Fibroblast of lung (primary cell): ENCODE measurements around the gene SEMA3E. TPM values are rescaled to one million over a fixed set of nuclear protein-coding genes. Genes with fewer than 3 reads are reported as not detected.

Experiments
- DNase-seq, 2 donors: peaks; one replicate each; pipeline versions ENCODE4 v3.0.0 to v3.0.0-alpha.2; 2010; ENCODE audit warnings: low read depth in 2 of 2
- H2AFZ ChIP-seq: 2 replicates; pipeline ENCODE4 v1.5.1; 2012; ENCODE audit warnings: low read length, control low read depth, inconsistent platforms
- H3K27ac ChIP-seq: 2 replicates; pipeline ENCODE4 v1.5.1; 2011; ENCODE audit warnings: low read length, control low read depth; ENCODE audit not compliant: insufficient read depth
- H3K27me3 ChIP-seq: 2 replicates; pipeline ENCODE4 v1.5.1; 2011; ENCODE audit warnings: mild to moderate bottlenecking, low read length; ENCODE audit not compliant: control insufficient read depth, insufficient read depth
- H3K36me3 ChIP-seq: 2 replicates; pipeline ENCODE4 v1.5.1; 2011; ENCODE audit warnings: low read length; ENCODE audit not compliant: control insufficient read depth, insufficient read depth
- H3K4me1 ChIP-seq: 2 replicates; pipeline ENCODE4 v1.5.1; 2011; ENCODE audit warnings: low read length; ENCODE audit not compliant: control insufficient read depth, insufficient read depth; ENCODE audit errors: extremely low read depth
- H3K4me2 ChIP-seq: 2 replicates; pipeline ENCODE4 v1.5.1; 2011; ENCODE audit warnings: low read length, control low read depth; ENCODE audit not compliant: insufficient read depth; ENCODE audit errors: extremely low read depth
- H3K4me3 ChIP-seq, 4 experiments: fragments of 200-600 bp in 1 of 4; sonication (generic) in 1 of 4; replicated peaks in 1 of 4; 2 replicates each; pipeline ENCODE4 v1.5.1; 2011 to 2016; ENCODE audit warnings: low read length in 4 of 4, low read depth in 3 of 4, mild to moderate bottlenecking in 3 of 4, control low read depth in 2 of 4, inconsistent platforms in 1 of 4, mixed read lengths in 1 of 4; ENCODE audit not compliant: insufficient read depth in 1 of 4; ENCODE audit errors: control extremely low read depth in 1 of 4
- H3K79me2 ChIP-seq: 2 replicates; pipeline ENCODE4 v1.5.1; 2012; ENCODE audit warnings: mild to moderate bottlenecking, low read length, inconsistent platforms; ENCODE audit not compliant: control insufficient read depth, insufficient read depth
- H3K9ac ChIP-seq: 2 replicates; pipeline ENCODE4 v1.5.1; 2011; ENCODE audit warnings: mild to moderate bottlenecking, low read length, control low read depth; ENCODE audit not compliant: insufficient read depth
- H3K9me3 ChIP-seq: 2 replicates; pipeline ENCODE4 v1.5.1; 2012; ENCODE audit warnings: low read depth, low read length; ENCODE audit not compliant: control insufficient read depth, insufficient read depth
- H4K20me1 ChIP-seq: 2 replicates; pipeline ENCODE4 v1.5.1; 2011; ENCODE audit warnings: low read length; ENCODE audit not compliant: control insufficient read depth, insufficient read depth; ENCODE audit errors: extremely low read depth
- EZH2 ChIP-seq: IDR thresholded peaks from 2 replicates; pipeline ENCODE4 v1.5.1; 2012; ENCODE audit warnings: low read length, control low read depth, mild to moderate bottlenecking; ENCODE audit errors: missing control alignments
- polyA plus RNA-seq, 2 donors: library from polyadenylated mRNA; depleted of rRNA in 1 of 2; stranded (reverse) in 1 of 2; unstranded in 1 of 2; fragments of >200 nt; gene quantifications; 2 replicates each; pipeline ENCODE4 v1.2.1, GENCODE V29; 2011 to 2012; ENCODE audit warnings: missing spikeins in 1 of 2
- total RNA-seq: library from RNA; depleted of rRNA; stranded (reverse); fragments of >200 nt; gene quantifications from 2 replicates; pipeline ENCODE4 v1.2.1, GENCODE V29; 2014
- TF ChIP-seq, protein P1 (sequence below), 2 donors: IDR thresholded peaks in 1 of 2; conservative IDR thresholded peaks in 1 of 2; 1 replicate in 1 of 2; 2 replicates in 1 of 2; pipeline ENCODE4 v1.5.1; 2011 to 2012; ENCODE audit warnings: low read length in 2 of 2, control low read depth in 1 of 2, inconsistent platforms in 1 of 2, low read depth in 1 of 2, mild to moderate bottlenecking in 1 of 2

The SEMA3E gene
- total and polyA plus RNA-seq, 2 donors (not counting 1 experiment from before 2014, with no cell fraction given): 1.1 to 2.0 TPM

GRCh38 chr7:83426325-83426724 is 222.6 kb downstream of the SEMA3E start:
- Histone ChIP-seq H3K79me2 (no peaks in the 10 kb centered on the region), H3K27me3 (no peaks in the 10 kb centered on the region), H3K9me3 (no peaks in the 10 kb centered on the region), H3K9ac (no peak overlapping the region), H3K4me2 (no peak overlapping the region), H2AFZ (no peak overlapping the region), H3K36me3 (no peaks in the 10 kb centered on the region), H4K20me1 (no peaks in the 10 kb centered on the region), H3K4me1 (no peaks in the 10 kb centered on the region), H3K27ac (no peak overlapping the region), H3K4me3 (no peak overlapping the region)
- no peak for DNase-seq
- TF ChIP-seq EZH2: no peak
- TF ChIP-seq, protein P1, sequence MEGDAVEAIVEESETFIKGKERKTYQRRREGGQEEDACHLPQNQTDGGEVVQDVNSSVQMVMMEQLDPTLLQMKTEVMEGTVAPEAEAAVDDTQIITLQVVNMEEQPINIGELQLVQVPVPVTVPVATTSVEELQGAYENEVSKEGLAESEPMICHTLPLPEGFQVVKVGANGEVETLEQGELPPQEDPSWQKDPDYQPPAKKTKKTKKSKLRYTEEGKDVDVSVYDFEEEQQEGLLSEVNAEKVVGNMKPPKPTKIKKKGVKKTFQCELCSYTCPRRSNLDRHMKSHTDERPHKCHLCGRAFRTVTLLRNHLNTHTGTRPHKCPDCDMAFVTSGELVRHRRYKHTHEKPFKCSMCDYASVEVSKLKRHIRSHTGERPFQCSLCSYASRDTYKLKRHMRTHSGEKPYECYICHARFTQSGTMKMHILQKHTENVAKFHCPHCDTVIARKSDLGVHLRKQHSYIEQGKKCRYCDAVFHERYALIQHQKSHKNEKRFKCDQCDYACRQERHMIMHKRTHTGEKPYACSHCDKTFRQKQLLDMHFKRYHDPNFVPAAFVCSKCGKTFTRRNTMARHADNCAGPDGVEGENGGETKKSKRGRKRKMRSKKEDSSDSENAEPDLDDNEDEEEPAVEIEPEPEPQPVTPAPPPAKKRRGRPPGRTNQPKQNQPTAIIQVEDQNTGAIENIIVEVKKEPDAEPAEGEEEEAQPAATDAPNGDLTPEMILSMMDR (conservative IDR thresholded peaks at IDR 0.05 in 1 of 2, IDR thresholded peaks at IDR 0.05 in 1 of 2; ENCODE audit: low read depth in 1 of 2, low read length in 2 of 2): no peak

DNA sequence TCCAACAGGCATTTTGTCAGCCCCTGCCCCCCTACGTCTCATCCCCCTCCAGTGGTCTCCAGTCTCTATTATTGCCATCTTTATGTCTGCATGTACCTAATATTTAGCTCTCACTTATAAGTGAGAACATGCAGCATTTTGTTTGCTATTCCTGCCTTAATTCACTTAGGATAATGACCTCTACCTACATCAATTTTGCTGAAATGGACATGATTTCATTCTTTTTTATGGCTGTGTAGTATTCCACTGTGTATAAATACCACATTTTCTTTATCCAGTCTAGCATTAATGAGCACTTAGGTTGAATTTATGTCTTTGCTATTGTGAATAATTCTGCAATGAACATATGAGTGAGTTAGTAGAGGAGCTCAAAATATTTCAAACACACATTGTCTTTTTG is 229.9 kb downstream of the SEMA3E start:
- Histone ChIP-seq H3K4me1 (no peaks in the 10 kb centered on the region), H3K4me3 (no peak overlapping the region), H2AFZ (no peak overlapping the region), H3K36me3 (no peaks in the 10 kb centered on the region), H3K27ac (no peak overlapping the region), H3K27me3 (no peaks in the 10 kb centered on the region), H3K9ac (no peak overlapping the region), H3K9me3 (no peaks in the 10 kb centered on the region), H3K4me2 (no peak overlapping the region), H4K20me1 (no peaks in the 10 kb centered on the region), H3K79me2 (no peaks in the 10 kb centered on the region)
- no peak for TF ChIP-seq EZH2
- TF ChIP-seq, protein P1 (conservative IDR thresholded peaks at IDR 0.05 in 1 of 2, IDR thresholded peaks at IDR 0.05 in 1 of 2; ENCODE audit: low read depth in 1 of 2, low read length in 2 of 2): no peak
- no peak for DNase-seq

- Histone ChIP-seq H3K4me3 (no peak overlapping the region), H3K9ac (no peak overlapping the region), H3K27me3 (no peaks in the 10 kb centered on the region), H4K20me1 (no peaks in the 10 kb centered on the region), H3K4me2 (no peak overlapping the region), H3K4me1 (no peaks in the 10 kb centered on the region), H3K9me3 (no peaks in the 10 kb centered on the region), H3K79me2 (no peaks in the 10 kb centered on the region), H3K36me3 (no peaks in the 10 kb centered on the region), H2AFZ (no peak overlapping the region), H3K27ac (no peak overlapping the region)
- TF ChIP-seq, protein P1 (conservative IDR thresholded peaks at IDR 0.05 in 1 of 2, IDR thresholded peaks at IDR 0.05 in 1 of 2; ENCODE audit: low read depth in 1 of 2, low read length in 2 of 2): no peak
- TF ChIP-seq EZH2: no peak
- peak in 1 of 2 donors; percentile 55 for DNase-seq
Measured at GRCh38 chr7:83415840-83416239, 233.1 kb downstream of the SEMA3E start.
